Hepatocyte (in vitro differentiated cells): ENCODE measurements around the gene EEF1A2. TPM values are rescaled to one million over a fixed set of nuclear protein-coding genes. Genes with fewer than 3 reads are reported as not detected.

ENCODE experiments used
- DNase-seq: peaks from one replicate; pipeline ENCODE4 v3.0.0-alpha.2; 2016; ENCODE audit warnings: low spot score
- H2AFZ ChIP-seq: fragments of 200-600 bp; sonication (generic); 2 replicates; pipeline ENCODE4 v1.6.0; 2016; ENCODE audit warnings: antibody characterized with exemption, mild to moderate bottlenecking
- H3K27ac ChIP-seq: fragments of 200-600 bp; sonication (generic); 2 replicates; pipeline ENCODE4 v1.5.1; 2016; ENCODE audit warnings: mild to moderate bottlenecking
- H3K27me3 ChIP-seq: fragments of 200-600 bp; sonication (generic); 2 replicates; pipeline ENCODE4 v1.6.1; 2016
- H3K36me3 ChIP-seq: fragments of 200-600 bp; sonication (generic); replicated peaks from 2 replicates; pipeline ENCODE4 v1.5.1; 2016; ENCODE audit warnings: low read depth; ENCODE audit not compliant: insufficient read depth
- H3K4me1 ChIP-seq: fragments of 200-600 bp; sonication (generic); 2 replicates; pipeline ENCODE4 v1.5.1; 2016; ENCODE audit warnings: mild to moderate bottlenecking, moderate library complexity; ENCODE audit not compliant: insufficient read depth
- H3K4me2 ChIP-seq: fragments of 200-600 bp; sonication (generic); 2 replicates; pipeline ENCODE4 v1.6.0; 2016
- H3K4me3 ChIP-seq: fragments of 200-600 bp; sonication (generic); 2 replicates; pipeline ENCODE4 v1.5.1; 2016; ENCODE audit warnings: mild to moderate bottlenecking
- H3K79me2 ChIP-seq: fragments of 200-600 bp; sonication (generic); 2 replicates; pipeline ENCODE4 v1.6.0; 2017; ENCODE audit warnings: mild to moderate bottlenecking
- H3K9me2 ChIP-seq: fragments of 200-600 bp; sonication (generic); replicated peaks from 2 replicates; pipeline ENCODE4 v1.6.0; 2017; ENCODE audit warnings: mild to moderate bottlenecking; ENCODE audit not compliant: insufficient read depth
- H3K9me3 ChIP-seq: fragments of 200-600 bp; sonication (generic); 2 replicates; pipeline ENCODE4 v1.5.1; 2016; ENCODE audit warnings: low read depth, mild to moderate bottlenecking
- H4K20me1 ChIP-seq: fragments of 200-600 bp; sonication (generic); 2 replicates; pipeline ENCODE4 v1.6.0; 2016; ENCODE audit warnings: mild to moderate bottlenecking; ENCODE audit not compliant: insufficient read depth, poor library complexity, severe bottlenecking
- CTCF ChIP-seq: fragments of 200-600 bp; sonication (generic); IDR thresholded peaks from 2 replicates; pipeline ENCODE4 v1.5.1; 2016; ENCODE audit warnings: antibody characterized with exemption, mild to moderate bottlenecking; ENCODE audit not compliant: poor library complexity
- EZH2 ChIP-seq: fragments of 200-600 bp; sonication (generic); IDR thresholded peaks from 2 replicates; pipeline ENCODE4 v1.6.1; 2016; ENCODE audit warnings: antibody characterized with exemption, mild to moderate bottlenecking, borderline replicate concordance
- EZH2phosphoT487 ChIP-seq: fragments of 200-600 bp; sonication (generic); IDR thresholded peaks from one replicate; pipeline ENCODE4 v1.6.1; 2018; ENCODE audit warnings: antibody characterized with exemption, mild to moderate bottlenecking, low read depth, moderate library complexity; ENCODE audit not compliant: unreplicated experiment, severe bottlenecking
- WGBS: methylation state at CpG from one replicate; pipeline ENCODE4 v1.1.6; 2016; ENCODE audit warnings: low lambda C conversion rate; ENCODE audit errors: missing lambda C conversion rate; 5-methylcytosine and 5-hydroxymethylcytosine counted together
- polyA plus RNA-seq: library from polyadenylated mRNA; unstranded; fragments of >200 nt; fragmentation: Nextera tagmentation; extraction: Ambion mirVana; gene quantifications from 2 replicates; pipeline ENCODE4 v1.2.1, GENCODE V29; 2016
- total RNA-seq: library from RNA; depleted of rRNA; stranded (reverse); fragments of >200 nt; gene quantifications from 2 replicates; pipeline ENCODE4 v1.2.3, GENCODE V29; 2014

Gene EEF1A2
- total and polyA plus RNA-seq, 2 experiments from 2014 or later = 12.0 to 23.5 TPM

- H3K27ac ChIP-seq = no peak overlapping the region
- WGBS = 82% methylated on average over 14 of the region's 14 CpGs
- H3K27me3 ChIP-seq = no peaks in the 10 kb centered on the region
- H3K9me2 ChIP-seq = no peaks in the 10 kb centered on the region
- DNase-seq = no peak
- no peaks in the 10 kb centered on the region for H3K79me2 ChIP-seq
- peaks cover 3% of the 10 kb centered on the region for H3K4me1 ChIP-seq
- H3K4me2 ChIP-seq = no peak overlapping the region
- no peak overlapping the region for H3K4me3 ChIP-seq
- no peaks in the 10 kb centered on the region for H3K9me3 ChIP-seq
- TF ChIP-seq EZH2phosphoT487 = no peak
- no peaks in the 10 kb centered on the region for H3K36me3 ChIP-seq
- H2AFZ ChIP-seq = no peak overlapping the region
- H4K20me1 ChIP-seq = no peaks in the 10 kb centered on the region
These were observed 34.5 kb upstream of the EEF1A2 start for GRCh38 chr20:63533388-63533787.

GRCh38 chr20:63532449-63532971, 33.6 kb upstream of the EEF1A2 start:
- Histone ChIP-seq H3K27ac (no peak overlapping the region), H3K4me3 (no peak overlapping the region), H3K9me2 (no peaks in the 10 kb centered on the region), H3K9me3 (no peaks in the 10 kb centered on the region), H3K4me2 (no peak overlapping the region), H3K79me2 (no peaks in the 10 kb centered on the region), H3K27me3 (no peaks in the 10 kb centered on the region), H3K36me3 (no peaks in the 10 kb centered on the region), H4K20me1 (no peaks in the 10 kb centered on the region), H2AFZ (no peak overlapping the region), H3K4me1 (no peaks in the 10 kb centered on the region)
- WGBS = 94% methylated on average over 23 of the region's 24 CpGs
- no peak for DNase-seq
- no peak for TF ChIP-seq CTCF
- TF ChIP-seq EZH2 = no peak
- TF ChIP-seq EZH2phosphoT487 = no peak

GRCh38 chr20:63531686-63532448, 33.0 kb upstream of the EEF1A2 start:
- H3K9me3 ChIP-seq = no peaks in the 10 kb centered on the region
- H3K79me2 ChIP-seq = no peaks in the 10 kb centered on the region
- no peaks in the 10 kb centered on the region for H3K36me3 ChIP-seq
- H3K9me2 ChIP-seq = no peaks in the 10 kb centered on the region
- TF ChIP-seq EZH2 (no peak), CTCF (no peak), EZH2phosphoT487 (no peak)
- no peak overlapping the region for H3K4me2 ChIP-seq
- H2AFZ ChIP-seq = no peak overlapping the region
- no peaks in the 10 kb centered on the region for H3K4me1 ChIP-seq
- no peaks in the 10 kb centered on the region for H4K20me1 ChIP-seq
- H3K27ac ChIP-seq = no peak overlapping the region
- H3K4me3 ChIP-seq = no peak overlapping the region
- no peak for DNase-seq
- no peaks in the 10 kb centered on the region for H3K27me3 ChIP-seq
- WGBS = 93% methylated on average over 27 of the region's 27 CpGs

- Histone ChIP-seq H3K79me2 (no peaks in the 10 kb centered on the region), H3K4me3 (no peak overlapping the region), H3K27me3 (no peaks in the 10 kb centered on the region), H3K36me3 (no peaks in the 10 kb centered on the region), H3K4me2 (no peak overlapping the region), H3K27ac (no peak overlapping the region), H3K9me2 (no peaks in the 10 kb centered on the region), H3K4me1 (no peaks in the 10 kb centered on the region), H2AFZ (no peak overlapping the region), H4K20me1 (no peaks in the 10 kb centered on the region), H3K9me3 (no peaks in the 10 kb centered on the region)
- 74% methylated on average over 14 of the region's 14 CpGs for WGBS
- TF ChIP-seq CTCF (no peak), EZH2 (no peak), EZH2phosphoT487 (no peak)
- peak; percentile 61 for DNase-seq
These were observed 31.9 kb upstream of the EEF1A2 start for GRCh38 chr20:63530788-63531160.
